Colonic mucosa (tissue), 4 donors: ENCODE data around the gene TUBB4B. TPM values are rescaled to one million over a fixed set of nuclear protein-coding genes. Genes with fewer than 3 reads are reported as not detected.

ENCODE experiments used
- DNase-seq: peaks from one replicate; pipeline ENCODE4 v3.0.0-alpha.2; 2020
- H3K27ac ChIP-seq: fragments of 200-600 bp; one replicate; pipeline ENCODE4 v1.8.0; 2021
- H3K27me3 ChIP-seq: fragments of 200-600 bp; one replicate; pipeline ENCODE4 v1.8.0; 2021
- H3K36me3 ChIP-seq: fragments of 200-600 bp; one replicate; pipeline ENCODE4 v1.8.0; 2021
- H3K4me1 ChIP-seq: fragments of 200-600 bp; one replicate; pipeline ENCODE4 v1.8.0; 2021; ENCODE audit warnings: mild to moderate bottlenecking
- H3K4me3 ChIP-seq: fragments of 200-600 bp; one replicate; pipeline ENCODE4 v1.8.0; 2021
- H3K9ac ChIP-seq, 2 donors: one replicate each; pipeline ENCODE4 v1.7.0; 2013; ENCODE audit warnings: control low read depth in 2 of 2, low read depth in 2 of 2, low read length in 2 of 2
- H3K9me3 ChIP-seq: fragments of 200-600 bp; one replicate; pipeline ENCODE4 v1.8.0; 2021
- CTCF ChIP-seq: fragments of 200-600 bp; IDR thresholded peaks from one replicate; pipeline ENCODE4 v1.8.0; 2022; ENCODE audit warnings: antibody characterized with exemption, mild to moderate bottlenecking
- intact Hi-C: fragments of 100-400 bp; cut with DNase I; formaldehyde crosslinking; loops from one replicate; pipeline ENCODE4 v1.14.1; 2022
- total RNA-seq, 2 donors: library from RNA; stranded (reverse); fragmentation: NEBNext Ultra II Directional in 1 of 2; extraction: Animal tissue kit (Norgen Biotek cat#: 25700) in 1 of 2; gene quantifications; one replicate each; pipeline ENCODE4 v1.2.1, GENCODE V29; 2021
- donor health status: healthy.
- donor health status: DM: no; HTN: no; CAD: no.
- donor health status: DM: no; HTN: no; CAD: no.

The TUBB4B gene
- total RNA-seq, 2 donors from 2014 or later, result 303 to 779 TPM

GRCh38 chr9:137221095-137221505 is 20.0 kb upstream of the TUBB4B start:
- Histone ChIP-seq H3K4me3 (no peak overlapping the region), H3K9ac (no peak overlapping the region), H3K36me3 (no peaks in the 10 kb centered on the region), H3K9me3 (no peaks in the 10 kb centered on the region), H3K27me3 (no peaks in the 10 kb centered on the region), H3K27ac (no peak overlapping the region), H3K4me1 (peaks cover 13% of the 10 kb centered on the region)
- DNase-seq, result no peak
- no peak for TF ChIP-seq CTCF
- intact Hi-C loops, result no loop called here

GRCh38 chr9:137221506-137222111 is 19.5 kb upstream of the TUBB4B start:
- no peaks in the 10 kb centered on the region for H3K9me3 ChIP-seq
- H3K4me1 ChIP-seq, result peaks cover 14% of the 10 kb centered on the region
- H3K9ac ChIP-seq, result peak overlapping the region; percentile 5 to 54
- DNase-seq, result peak; percentile 56
- peak overlapping the region; percentile 28 for H3K4me3 ChIP-seq
- no peaks in the 10 kb centered on the region for H3K27me3 ChIP-seq
- no peaks in the 10 kb centered on the region for H3K36me3 ChIP-seq
- no peak overlapping the region for H3K27ac ChIP-seq
- no peak for TF ChIP-seq CTCF
- intact Hi-C loops, result no loop called here

- Histone ChIP-seq H3K4me3 (peak within 1 kb of the TSS; percentile 70), H3K36me3 (no peaks in the 10 kb centered on the region), H3K27me3 (no peaks in the 10 kb centered on the region), H3K9me3 (no peaks in the 10 kb centered on the region), H3K9ac (peak within 1 kb of the TSS; percentile 73 to 79), H3K27ac (peak within 1 kb of the TSS; percentile 83), H3K4me1 (peaks cover 23% of the 10 kb centered on the region)
- TF ChIP-seq CTCF, result no peak
- intact Hi-C loops, result no loop called here
- peak; percentile 54 for DNase-seq
These were observed 18.7 kb upstream of the TUBB4B start, which contains the start of gene RNF208 for GRCh38 chr9:137222190-137223077. TSS of gene RNF208 (minus strand) at chr9:137222240. CDS start at chr9:137221212, 1,028 bp downstream.

GRCh38 chr9:137223078-137223970 is 17.8 kb upstream of the TUBB4B start:
- H3K4me1 ChIP-seq, result peaks cover 25% of the 10 kb centered on the region
- intact Hi-C loops, result no loop called here
- H3K4me3 ChIP-seq, result peak overlapping the region; percentile 70

More at GRCh38 chr9:137223078-137223970, 17.8 kb upstream of the TUBB4B start:
- peak; percentile 98 for DNase-seq
- no peak for TF ChIP-seq CTCF
- H3K9me3 ChIP-seq, result no peaks in the 10 kb centered on the region
- peaks cover under 1% of the 10 kb centered on the region for H3K27me3 ChIP-seq
- H3K36me3 ChIP-seq, result no peaks in the 10 kb centered on the region
- peak overlapping the region; percentile 87 to 97 for H3K9ac ChIP-seq
- H3K27ac ChIP-seq, result peak overlapping the region; percentile 83
